Naive thymus-derived CD8-positive, alpha-beta T cell (primary cell): ENCODE data around the gene FAM124A. TPM values are rescaled to one million over a fixed set of nuclear protein-coding genes. Genes with fewer than 3 reads are reported as not detected.
"Not testable (repeated sequence)": the region's sequence is repeated elsewhere in the genome, so short reads cannot be mapped to it uniquely, and the experiment has no call there.

Experiments used
- ATAC-seq, 2 donors: fragments of 150-1000 bp; cut with Tn5 transposase in 1 of 2; sonication (Bioruptor Pico), chemical (Tn5 transposase) in 1 of 2; 1 replicate in 1 of 2; 2 replicates in 1 of 2; pipeline ENCODE4 v1.10.0; 2021; ENCODE audit warnings: mild to moderate bottlenecking in 2 of 2, moderate library complexity in 2 of 2
- POLR2A ChIA-PET: fragments of 350-600 bp; sonication (Branson Sonifier 250); formaldehyde crosslinking; loops from one replicate; lab custom pipeline; 2021; ENCODE audit warnings: antibody characterized with exemption; lab: Charles Lee
- DNase-seq, 10 donors: peaks; one replicate each; pipeline versions ENCODE4 v3.0.0 to v3.0.0-alpha.2; 2020 to 2022
- H3K27ac Mint-ChIP-seq, 10 donors: one replicate each; pipeline ENCODE4 v1.8.0; 2020 to 2022; ENCODE audit warnings: mild to moderate bottlenecking in 10 of 10, mixed read lengths in 10 of 10, moderate library complexity in 4 of 10, inconsistent platforms in 1 of 10
- H3K27me3 Mint-ChIP-seq, 5 donors: one replicate each; pipeline ENCODE4 v1.8.0; 2021 to 2022; ENCODE audit warnings: mixed read lengths in 5 of 5
- H3K36me3 Mint-ChIP-seq, 3 donors: one replicate each; pipeline ENCODE4 v1.8.0; 2020 to 2022; ENCODE audit warnings: mixed read lengths in 3 of 3, mild to moderate bottlenecking in 2 of 3, inconsistent platforms in 1 of 3
- H3K4me1 Mint-ChIP-seq, 4 donors: one replicate each; pipeline ENCODE4 v1.8.0; 2021 to 2022; ENCODE audit warnings: mixed read lengths in 4 of 4
- H3K4me3 Mint-ChIP-seq, 10 donors: one replicate each; pipeline ENCODE4 v1.8.0; 2020 to 2022; ENCODE audit warnings: mild to moderate bottlenecking in 10 of 10, mixed read lengths in 10 of 10, moderate library complexity in 6 of 10, inconsistent platforms in 1 of 10
- H3K9me3 Mint-ChIP-seq, 9 donors: one replicate each; pipeline ENCODE4 v1.8.0; 2020 to 2022; ENCODE audit warnings: mixed read lengths in 9 of 9, mild to moderate bottlenecking in 3 of 9, inconsistent platforms in 1 of 9, moderate library complexity in 1 of 9
- polyA plus RNA-seq, 3 donors: library from polyadenylated mRNA; unstranded; fragments of 300-500 nt; fragmentation: Illumina TruSeq; gene quantifications; one replicate each; pipeline ENCODE4 v1.2.3, GENCODE V29; 2021
- total RNA-seq, 8 experiments: library from RNA in 2 of 8; stranded (reverse) in 2 of 8; gene quantifications; one replicate each; pipeline ENCODE4 v1.2.3 and lab custom pipeline; 2021 to 2026

The FAM124A gene
- total and polyA plus RNA-seq, 5 experiments from 2014 or later, result 0.07 TPM; not detected in 4

GRCh38 chr13:51266642-51267041, 44.4 kb downstream of the FAM124A start:
- H3K36me3 Mint-ChIP-seq, result no peaks in the 10 kb centered on the region
- no peaks in the 10 kb centered on the region for H3K9me3 Mint-ChIP-seq
- H3K27ac Mint-ChIP-seq, result no peak overlapping the region
- H3K4me3 Mint-ChIP-seq, result no peak overlapping the region
- H3K4me1 Mint-ChIP-seq, result no peaks in the 10 kb centered on the region
- H3K27me3 Mint-ChIP-seq, result peaks cover 0 to 1% (median 0%) of the 10 kb centered on the region in 5 donors
- no peak for DNase-seq
- POLR2A ChIA-PET, result no interaction called here
- no peak for ATAC-seq

DNA sequence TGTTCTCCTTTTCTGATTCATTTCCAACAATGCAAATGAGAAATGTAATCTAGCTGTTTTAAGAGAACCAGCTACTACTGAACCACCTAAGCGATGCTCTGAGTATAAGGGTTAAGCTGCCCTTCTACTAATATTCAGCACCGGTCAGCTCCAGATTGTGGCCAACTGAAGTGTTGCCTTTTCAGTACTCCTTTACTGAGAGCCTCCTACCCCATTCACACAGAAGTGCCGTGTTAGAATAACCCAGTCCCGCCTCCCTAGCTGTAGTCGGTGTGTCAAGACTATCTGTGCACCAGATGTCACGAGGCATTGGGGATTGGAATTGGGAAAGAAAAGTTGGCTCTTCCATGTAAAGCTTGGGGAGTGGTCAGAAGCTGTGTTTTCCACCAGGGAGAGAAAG, 45.4 kb downstream of the FAM124A start:
- no peaks in the 10 kb centered on the region for H3K36me3 Mint-ChIP-seq
- H3K27me3 Mint-ChIP-seq, result peaks cover 0 to 3% (median 0%) of the 10 kb centered on the region in 5 donors
- ATAC-seq, result no peak
- no peak for DNase-seq
- no peak overlapping the region for H3K27ac Mint-ChIP-seq
- H3K4me3 Mint-ChIP-seq, result no peak overlapping the region
- POLR2A ChIA-PET, result no interaction called here
- H3K4me1 Mint-ChIP-seq, result no peaks in the 10 kb centered on the region
- H3K9me3 Mint-ChIP-seq, result no peaks in the 10 kb centered on the region

DNA sequence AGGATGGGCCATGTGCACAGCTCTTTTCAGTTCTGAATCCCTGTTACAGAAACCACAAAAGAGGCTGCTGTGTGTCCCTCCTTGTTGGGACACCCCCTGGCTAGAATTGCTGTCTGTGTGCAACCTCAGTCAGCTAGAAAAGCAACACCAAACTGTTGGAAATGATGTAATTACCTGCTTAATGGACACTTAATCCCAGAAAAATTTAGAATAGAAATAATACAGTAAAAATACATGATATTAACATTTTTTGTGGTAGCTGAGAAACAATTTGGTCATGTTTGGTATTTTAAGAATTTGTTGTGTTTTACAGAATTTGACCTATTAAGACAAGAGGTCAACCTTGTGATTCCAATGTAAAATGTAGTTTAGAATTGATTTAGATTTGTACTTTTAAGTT, 46.8 kb downstream of the FAM124A start:
- H3K4me3 Mint-ChIP-seq, result no peak overlapping the region
- ATAC-seq (no peak), DNase-seq (no peak)
- no peaks in the 10 kb centered on the region for H3K9me3 Mint-ChIP-seq
- no peak overlapping the region for H3K27ac Mint-ChIP-seq
- no peaks in the 10 kb centered on the region for H3K4me1 Mint-ChIP-seq
- H3K27me3 Mint-ChIP-seq, result peaks cover 0 to 3% (median 0%) of the 10 kb centered on the region in 5 donors
- no peaks in the 10 kb centered on the region for H3K36me3 Mint-ChIP-seq
- POLR2A ChIA-PET, result no interaction called here

DNA sequence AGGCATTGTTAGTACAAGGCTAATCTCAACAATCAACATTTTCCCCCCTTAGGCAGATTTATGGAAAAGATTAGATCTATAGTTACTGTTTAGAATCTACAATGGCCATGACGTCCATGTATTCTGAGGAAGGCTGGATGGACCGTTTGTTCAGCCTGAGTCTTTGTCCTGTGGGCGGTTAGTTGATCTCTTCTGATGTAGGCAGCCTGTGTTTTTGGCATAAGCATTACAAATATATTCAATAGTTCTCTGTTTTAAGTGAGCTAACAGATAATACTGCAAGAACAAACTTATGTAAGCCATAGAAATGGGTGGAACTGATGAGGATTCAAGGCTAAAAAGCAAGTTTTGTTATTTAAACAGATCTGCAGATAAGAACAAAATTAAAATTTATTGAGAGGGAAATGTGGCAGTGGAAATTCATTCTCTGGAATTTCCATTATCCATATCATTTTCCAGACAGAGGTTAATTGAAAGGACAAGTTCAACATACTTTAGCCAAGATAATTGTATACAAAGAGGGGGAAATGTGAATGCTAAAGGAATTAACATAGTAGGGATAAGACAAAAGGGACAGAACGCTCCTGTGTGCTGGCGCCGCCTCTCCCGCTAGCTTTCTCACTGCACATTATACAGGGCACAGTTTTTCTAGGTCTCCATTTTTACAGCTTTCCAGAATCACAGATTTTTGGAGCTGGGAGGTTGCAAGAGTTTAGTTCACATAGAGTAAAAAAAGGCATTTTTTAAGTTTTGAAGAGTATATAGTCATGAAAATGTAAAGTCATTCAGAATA, 48.6 kb downstream of the FAM124A start:
- no peaks in the 10 kb centered on the region for H3K4me1 Mint-ChIP-seq
- no peak overlapping the region for H3K27ac Mint-ChIP-seq
- H3K27me3 Mint-ChIP-seq, result peaks cover 0 to 3% (median 0%) of the 10 kb centered on the region in 5 donors
- POLR2A ChIA-PET, result no interaction called here
- no peak overlapping the region for H3K4me3 Mint-ChIP-seq
- ATAC-seq (no peak), DNase-seq (no peak)
- H3K36me3 Mint-ChIP-seq, result no peaks in the 10 kb centered on the region
- H3K9me3 Mint-ChIP-seq, result no peaks in the 10 kb centered on the region

DNA sequence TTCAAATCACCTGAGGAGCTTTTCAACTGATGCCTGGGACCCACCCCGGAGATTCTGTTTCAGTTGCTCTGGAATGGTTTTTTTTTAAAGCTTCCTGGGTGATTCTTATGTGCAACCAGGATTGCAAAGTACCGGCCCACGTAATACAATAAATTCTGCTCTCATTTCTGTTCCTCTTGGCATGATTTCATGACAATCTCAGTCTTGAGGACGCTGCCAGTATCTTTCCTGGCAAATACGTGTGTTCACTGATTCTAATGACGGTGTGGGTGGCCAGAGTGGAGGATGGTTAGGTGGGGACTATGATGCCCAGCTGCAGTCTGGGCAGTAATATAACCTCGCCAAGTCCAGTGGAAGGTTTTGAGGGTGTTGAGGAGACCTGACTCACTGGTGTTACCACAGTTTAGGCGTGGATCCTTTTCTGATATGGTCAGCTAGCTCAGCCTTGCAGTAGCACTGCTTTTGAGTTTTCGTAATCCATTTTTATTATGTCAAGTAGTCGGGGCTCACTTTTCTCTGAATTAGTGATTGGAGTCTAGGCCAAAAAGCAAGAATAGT, 49.4 kb downstream of the FAM124A start:
- POLR2A ChIA-PET, result no interaction called here
- H3K27ac Mint-ChIP-seq, result no peak overlapping the region

DNA sequence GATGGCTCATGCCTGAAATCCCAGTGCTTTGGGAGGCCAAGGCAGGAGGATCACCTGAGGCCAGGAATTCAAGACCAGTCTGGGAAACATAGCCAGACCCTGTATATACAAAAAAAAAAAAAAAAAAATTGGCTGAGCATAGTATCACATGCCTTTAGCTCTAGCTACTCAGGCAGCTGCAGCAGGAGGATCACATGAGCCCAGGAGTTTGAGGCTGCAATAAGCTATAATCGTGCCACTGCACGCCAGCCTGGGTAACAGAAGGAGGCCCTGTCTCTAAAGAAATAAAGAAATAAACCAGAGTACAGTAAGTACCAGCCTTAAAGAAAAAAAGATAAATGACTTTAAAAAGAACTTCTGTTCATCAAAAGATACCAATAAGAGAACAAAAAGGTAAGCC, 52.9 kb downstream of the FAM124A start:
- Mint-ChIP-seq H3K36me3 (no peaks in the 10 kb centered on the region), H3K4me1 (no peaks in the 10 kb centered on the region), H3K27ac (peak overlapping the region in 1 of 10 donors; percentile 71), H3K27me3 (peaks cover 0 to 4% (median 0%) of the 10 kb centered on the region in 5 donors), H3K9me3 (no peaks in the 10 kb centered on the region), H3K4me3 (no peak overlapping the region)
- DNase-seq (no peak), ATAC-seq (no peak)
- POLR2A ChIA-PET, result no interaction called here

More for the DNA sequence above, 49.4 kb downstream of the FAM124A start:
- DNase-seq, result no peak
- no peak for ATAC-seq
- no peak overlapping the region for H3K4me3 Mint-ChIP-seq
- no peaks in the 10 kb centered on the region for H3K9me3 Mint-ChIP-seq
- H3K4me1 Mint-ChIP-seq, result no peaks in the 10 kb centered on the region
- H3K27me3 Mint-ChIP-seq, result peaks cover 0 to 3% (median 0%) of the 10 kb centered on the region in 5 donors
- no peaks in the 10 kb centered on the region for H3K36me3 Mint-ChIP-seq

DNA sequence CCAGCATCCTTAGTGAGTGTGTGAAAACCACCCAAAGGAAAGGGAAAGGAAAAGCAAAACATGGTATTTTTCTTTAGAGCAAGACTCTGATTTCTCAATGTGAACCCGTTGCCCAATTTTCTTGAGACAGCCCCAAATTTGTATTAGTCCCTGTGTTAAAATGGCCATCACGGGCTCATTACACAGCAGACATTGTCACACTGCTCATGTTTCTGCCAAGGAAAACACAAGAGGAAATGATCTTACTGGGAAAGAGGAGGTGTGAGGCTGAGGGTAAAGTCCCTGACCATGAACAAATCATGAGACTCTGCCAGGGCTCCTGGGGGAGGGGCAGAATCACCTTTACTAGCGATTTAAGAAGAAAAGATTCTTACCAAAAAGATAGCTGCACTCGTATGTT, 54.4 kb downstream of the FAM124A start:
- H3K36me3 Mint-ChIP-seq, result no peaks in the 10 kb centered on the region
- H3K9me3 Mint-ChIP-seq, result no peaks in the 10 kb centered on the region
- DNase-seq, result no peak
- no peaks in the 10 kb centered on the region for H3K4me1 Mint-ChIP-seq
- peaks cover 0 to 4% (median 2%) of the 10 kb centered on the region in 5 donors for H3K27me3 Mint-ChIP-seq
- no peak overlapping the region for H3K4me3 Mint-ChIP-seq
- no peak overlapping the region for H3K27ac Mint-ChIP-seq
- POLR2A ChIA-PET, result no interaction called here
- no peak for ATAC-seq

GRCh38 chr13:51277928-51278327, 55.7 kb downstream of the FAM124A start:
- no peaks in the 10 kb centered on the region for H3K4me1 Mint-ChIP-seq
- H3K27ac Mint-ChIP-seq, result no peak overlapping the region
- POLR2A ChIA-PET, result no interaction called here
- no peaks in the 10 kb centered on the region for H3K36me3 Mint-ChIP-seq
- H3K9me3 Mint-ChIP-seq, result no peaks in the 10 kb centered on the region
- peaks cover 0 to 4% (median 0%) of the 10 kb centered on the region in 5 donors for H3K27me3 Mint-ChIP-seq
- H3K4me3 Mint-ChIP-seq, result no peak overlapping the region
- ATAC-seq, result no peak
- DNase-seq, result no peak

DNA sequence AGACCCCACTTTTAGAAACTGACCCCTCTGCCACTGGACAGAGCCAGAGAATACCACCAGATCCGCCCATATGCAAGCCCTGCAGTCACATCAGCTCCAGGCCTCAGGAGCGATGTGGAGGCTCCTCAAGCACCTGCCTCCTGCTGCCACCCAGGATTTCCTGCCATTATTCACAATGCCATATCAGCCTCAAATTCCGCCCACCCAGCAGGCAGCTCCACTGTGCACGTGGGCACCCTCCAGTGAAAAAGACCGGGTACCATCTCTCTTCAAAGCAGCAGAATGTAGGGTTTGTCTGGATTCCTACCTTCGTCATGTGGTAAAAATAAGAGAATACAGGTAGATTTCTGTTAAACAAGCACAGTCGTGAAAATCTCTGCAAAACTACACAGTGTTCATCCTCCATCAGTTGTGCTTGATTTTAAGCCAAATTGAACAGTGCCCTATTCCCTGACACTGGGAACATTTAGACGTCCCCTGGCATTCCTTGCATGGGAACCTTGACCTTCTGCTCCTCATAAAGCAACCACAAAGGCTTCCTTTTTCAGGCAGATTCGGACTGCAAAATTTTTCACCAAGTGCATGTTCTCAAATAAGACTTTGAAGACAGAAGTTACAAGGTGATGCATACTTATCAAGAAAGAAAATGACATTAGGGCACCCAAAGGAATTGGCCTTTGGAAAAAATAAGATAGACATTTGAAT, 56.4 kb downstream of the FAM124A start:
- no peak for ATAC-seq
- Mint-ChIP-seq H3K36me3 (no peaks in the 10 kb centered on the region), H3K27ac (no peak overlapping the region), H3K4me3 (no peak overlapping the region), H3K4me1 (no peaks in the 10 kb centered on the region), H3K27me3 (peaks cover 0 to 4% (median 0%) of the 10 kb centered on the region in 5 donors), H3K9me3 (no peaks in the 10 kb centered on the region)
- POLR2A ChIA-PET, result no interaction called here
- no peak for DNase-seq

- POLR2A ChIA-PET, result no interaction called here
- H3K27ac Mint-ChIP-seq, result peak overlapping the region in 1 of 10 donors; percentile 60
Measured at GRCh38 chr13:51280379-51280940, 58.3 kb downstream of the FAM124A start.

GRCh38 chr13:51282322-51282721, 60.1 kb downstream of the FAM124A start:
- POLR2A ChIA-PET, result no interaction called here
- Mint-ChIP-seq H3K4me3 (no peak overlapping the region), H3K27me3 (peaks cover 0 to 2% (median 1%) of the 10 kb centered on the region in 5 donors), H3K4me1 (peaks cover 0 to 3% (median under 1%) of the 10 kb centered on the region in 4 donors), H3K36me3 (no peaks in the 10 kb centered on the region), H3K27ac (no peak overlapping the region), H3K9me3 (no peaks in the 10 kb centered on the region)
- DNase-seq (no peak), ATAC-seq (no peak)

More at GRCh38 chr13:51280379-51280940, 58.3 kb downstream of the FAM124A start:
- H3K4me3 Mint-ChIP-seq, result no peak overlapping the region
- H3K27me3 Mint-ChIP-seq, result peaks cover 0 to 5% (median 1%) of the 10 kb centered on the region in 5 donors
- ATAC-seq (no peak), DNase-seq (no peak)
- no peaks in the 10 kb centered on the region for H3K36me3 Mint-ChIP-seq
- no peaks in the 10 kb centered on the region for H3K9me3 Mint-ChIP-seq
- no peaks in the 10 kb centered on the region for H3K4me1 Mint-ChIP-seq

GRCh38 chr13:51282923-51283322, 60.7 kb downstream of the FAM124A start:
- H3K27ac Mint-ChIP-seq, H3K27me3 Mint-ChIP-seq, H3K9me3 Mint-ChIP-seq, H3K4me3 Mint-ChIP-seq, H3K4me1 Mint-ChIP-seq, H3K36me3 Mint-ChIP-seq, DNase-seq, ATAC-seq, POLR2A ChIA-PET: not testable (repeated sequence)

- H3K9me3 Mint-ChIP-seq, result no peaks in the 10 kb centered on the region
- no peaks in the 10 kb centered on the region for H3K36me3 Mint-ChIP-seq
- no peak for DNase-seq
- H3K27me3 Mint-ChIP-seq, result peaks cover 0 to 2% (median 1%) of the 10 kb centered on the region in 5 donors
- ATAC-seq, result no peak
- H3K4me3 Mint-ChIP-seq, result no peak overlapping the region
- no peak overlapping the region for H3K27ac Mint-ChIP-seq
- POLR2A ChIA-PET, result no interaction called here
- peaks cover 0 to 3% (median under 1%) of the 10 kb centered on the region in 4 donors for H3K4me1 Mint-ChIP-seq
Measured at GRCh38 chr13:51283371-51283770, 61.2 kb downstream of the FAM124A start.
